HCT116 (cell line): ENCODE results near the gene ZBTB7C. TPM values are rescaled to one million over a fixed set of nuclear protein-coding genes. Genes with fewer than 3 reads are reported as not detected.

ENCODE experiments used
- ATAC-seq: fragments of 200-7000 bp; cut with Tn5 transposase; 2 replicates; pipeline ENCODE4 v1.9.1; 2020; ENCODE audit warnings: mild to moderate bottlenecking, moderate library complexity
- BruUV-seq: library from RNA; stranded (reverse); fragments of 400-500 nt; replicated peaks from 2 replicates; lab custom pipeline; 2021; lab: Mats Ljungman, UMichigan
- CTCF ChIA-PET: fragments of 300-600 bp; sonication (Branson Sonifier 250); formaldehyde crosslinking; loops from one replicate; lab custom pipeline; 2021; ENCODE audit warnings: antibody characterized with exemption; lab: Charles Lee
- POLR2A ChIA-PET: fragments of 300-600, 350-600 bp; sonication (Branson Sonifier 250); formaldehyde crosslinking; loops from one replicate; lab custom pipeline; 2021; ENCODE audit warnings: antibody characterized with exemption; lab: Charles Lee
- RAD21 ChIA-PET, 2 experiments: fragments of 300-600 bp; sonication (Branson Sonifier 250); formaldehyde crosslinking; loops; one replicate each; lab custom pipeline; 2023; ENCODE audit warnings: low total read pairs in 2 of 2; ENCODE audit not compliant: uncharacterized antibody in 2 of 2, unreplicated experiment in 2 of 2, low non-redundant PET in 1 of 2; lab: Charles Lee
- DNase-seq: peaks from one replicate; pipeline ENCODE4 v3.0.0-alpha.2; 2010; ENCODE audit warnings: low read depth, low spot score
- H2AFZ ChIP-seq: fragments of 200-600 bp; shearing (Covaris generic), sonication (generic); 2 replicates; pipeline ENCODE4 v1.6.1; 2017; ENCODE audit warnings: low read depth, mixed run types, mixed read lengths, antibody characterized with exemption, low read length; ENCODE audit not compliant: poor library complexity, severe bottlenecking
- H3K27ac ChIP-seq: 2 replicates; pipeline ENCODE4 v1.5.1; 2012; ENCODE audit warnings: low read depth, low read length
- H3K27me3 ChIP-seq: fragments of 200-600 bp; sonication (generic); 2 replicates; pipeline ENCODE4 v1.6.1; 2016; ENCODE audit warnings: mixed run types, low read length, mixed read lengths; ENCODE audit not compliant: insufficient read depth
- H3K36me3 ChIP-seq, 2 experiments: fragments of 200-500 bp in 1 of 2; fragments of 200-600 bp in 1 of 2; sonication (Bioruptor generic) in 1 of 2; sonication (generic) in 1 of 2; 2 replicates each; pipeline versions ENCODE4 v1.5.1 to v1.6.1; 2014 to 2016; ENCODE audit warnings: low read length in 2 of 2, inconsistent platforms in 1 of 2, mixed read lengths in 1 of 2, mixed run types in 1 of 2; ENCODE audit not compliant: insufficient read depth in 2 of 2, control insufficient read depth in 1 of 2
- H3K4me1 ChIP-seq, 2 experiments: fragments of 200-600 bp in 1 of 2; sonication (generic) in 1 of 2; 2 replicates each; pipeline versions ENCODE4 v1.5.1 to v1.6.1; 2012 to 2017; ENCODE audit warnings: low read length in 2 of 2, inconsistent platforms in 1 of 2, mild to moderate bottlenecking in 1 of 2, mixed read lengths in 1 of 2, mixed run types in 1 of 2, moderate library complexity in 1 of 2; ENCODE audit not compliant: insufficient read depth in 2 of 2, control insufficient read depth in 1 of 2
- H3K4me2 ChIP-seq: fragments of 200-600 bp; sonication (generic); 2 replicates; pipeline ENCODE4 v1.6.1; 2017; ENCODE audit warnings: mixed run types, low read length, mixed read lengths
- H3K4me3 ChIP-seq, 2 experiments: fragments of 200-600 bp in 1 of 2; sonication (generic) in 1 of 2; replicated peaks in 1 of 2; 2 replicates each; pipeline ENCODE4 v1.5.1; 2011 to 2016; ENCODE audit warnings: low read length in 2 of 2, control low read depth in 1 of 2, low read depth in 1 of 2, mild to moderate bottlenecking in 1 of 2, mixed read lengths in 1 of 2, mixed run types in 1 of 2
- H3K79me2 ChIP-seq: fragments of 200-600 bp; sonication (generic); 2 replicates; pipeline ENCODE4 v1.6.1; 2017; ENCODE audit warnings: mild to moderate bottlenecking, mixed run types, low read length, moderate library complexity, mixed read lengths; ENCODE audit not compliant: insufficient read depth
- H3K9ac ChIP-seq: fragments of 200-600 bp; sonication (generic); 2 replicates; pipeline ENCODE4 v1.6.1; 2016; ENCODE audit warnings: low read length, mixed read lengths
- H3K9me2 ChIP-seq: fragments of 200-600 bp; sonication (generic), shearing (Covaris generic); 2 replicates; pipeline ENCODE4 v1.6.1; 2017; ENCODE audit warnings: mixed run types, mild to moderate bottlenecking, moderate library complexity; ENCODE audit not compliant: insufficient read depth
- H3K9me3 ChIP-seq, 2 experiments: fragments of 200-500 bp in 1 of 2; fragments of 200-600 bp in 1 of 2; sonication (Bioruptor generic) in 1 of 2; sonication (generic) in 1 of 2; 2 replicates each; pipeline ENCODE4 v1.6.1; 2014 to 2017; ENCODE audit warnings: low read length in 2 of 2, mixed read lengths in 2 of 2, inconsistent platforms in 1 of 2, low read depth in 1 of 2, mild to moderate bottlenecking in 1 of 2, mixed run types in 1 of 2, moderate library complexity in 1 of 2; ENCODE audit not compliant: control insufficient read depth in 1 of 2, insufficient read depth in 1 of 2
- H4K20me1 ChIP-seq: fragments of 200-600 bp; sonication (generic), shearing (Covaris generic); 2 replicates; pipeline ENCODE4 v1.6.1; 2017; ENCODE audit warnings: mixed run types, mild to moderate bottlenecking, moderate library complexity; ENCODE audit not compliant: insufficient read depth
- CEBPB ChIP-seq: IDR thresholded peaks from 2 replicates; pipeline ENCODE4 v1.6.1; 2012; ENCODE audit warnings: low read depth
- ELF1 ChIP-seq: IDR thresholded peaks from 2 replicates; pipeline ENCODE4 v1.6.1; 2012; ENCODE audit warnings: low read depth, borderline replicate concordance
- FOSL1 ChIP-seq: IDR thresholded peaks from 2 replicates; pipeline ENCODE4 v1.6.1; 2012; ENCODE audit warnings: low read depth
- JUND ChIP-seq: IDR thresholded peaks from 2 replicates; pipeline ENCODE4 v1.6.1; 2012
- POLR2AphosphoS5 ChIP-seq: IDR thresholded peaks from 2 replicates; pipeline ENCODE4 v1.6.1; 2011; ENCODE audit warnings: mild to moderate bottlenecking, low read depth, low read length, moderate library complexity
- RAD21 ChIP-seq: IDR thresholded peaks from 2 replicates; pipeline ENCODE4 v1.6.1; 2012; ENCODE audit warnings: low read depth, mild to moderate bottlenecking
- SIN3A ChIP-seq: IDR thresholded peaks from 2 replicates; pipeline ENCODE4 v1.6.1; 2012; ENCODE audit warnings: low read depth
- SRF ChIP-seq: IDR thresholded peaks from 2 replicates; pipeline ENCODE4 v1.6.1; 2012; ENCODE audit warnings: low read depth
- ZFX ChIP-seq: fragments of 450-650 bp; IDR thresholded peaks from 2 replicates; pipeline ENCODE4 v1.6.1; 2017
- ZNF274 ChIP-seq: fragments of 200-500 bp; sonication (Bioruptor generic); IDR thresholded peaks from 2 replicates; pipeline ENCODE4 v1.6.1; 2014; ENCODE audit warnings: mild to moderate bottlenecking, low read depth, low read length, inconsistent platforms
- intact Hi-C: fragments of 100-400 bp; cut with micrococcal nuclease; formaldehyde crosslinking; loops from 2 replicates; pipeline ENCODE4 v1.10.0; 2022
- total RNA-seq: library from RNA; stranded (reverse); gene quantifications from one replicate; pipeline ENCODE4 v1.2.1, GENCODE V29; 2021; ENCODE audit not compliant: unreplicated experiment
- TF ChIP-seq, protein P1 (sequence below): IDR thresholded peaks from 2 replicates; pipeline ENCODE4 v1.6.1; 2012; ENCODE audit warnings: low read depth
- TF ChIP-seq, protein P2 (sequence below): IDR thresholded peaks from 2 replicates; pipeline ENCODE4 v1.6.1; 2012
- TF ChIP-seq, protein P3 (sequence below): IDR thresholded peaks from 2 replicates; pipeline ENCODE4 v1.6.1; 2011; ENCODE audit warnings: mild to moderate bottlenecking, low read length, moderate library complexity; ENCODE audit not compliant: insufficient replicate concordance; ENCODE audit errors: extremely low read depth
- TF ChIP-seq, protein P4 (sequence below), 3 experiments: fragments of 200-600 bp in 1 of 3; sonication (generic) in 1 of 3; IDR thresholded peaks in 2 of 3; conservative IDR thresholded peaks in 1 of 3; 2 replicates each; pipeline ENCODE4 v1.5.1; 2012 to 2017; ENCODE audit warnings: low read depth in 2 of 3, low read length in 2 of 3, antibody characterized with exemption in 1 of 3, borderline replicate concordance in 1 of 3, control low read depth in 1 of 3, mild to moderate bottlenecking in 1 of 3, mixed read lengths in 1 of 3, mixed run types in 1 of 3, moderate library complexity in 1 of 3; ENCODE audit not compliant: insufficient read depth in 1 of 3
- TF ChIP-seq, protein P5 (sequence below): IDR thresholded peaks from 2 replicates; pipeline ENCODE4 v1.6.1; 2012

ZBTB7C gene
- total RNA-seq, 1 experiment from 2014 or later: 0.37 TPM

GRCh38 chr18:48230467-48231113, 178.6 kb downstream of the ZBTB7C start (continued):
- TF ChIP-seq, protein P1, sequence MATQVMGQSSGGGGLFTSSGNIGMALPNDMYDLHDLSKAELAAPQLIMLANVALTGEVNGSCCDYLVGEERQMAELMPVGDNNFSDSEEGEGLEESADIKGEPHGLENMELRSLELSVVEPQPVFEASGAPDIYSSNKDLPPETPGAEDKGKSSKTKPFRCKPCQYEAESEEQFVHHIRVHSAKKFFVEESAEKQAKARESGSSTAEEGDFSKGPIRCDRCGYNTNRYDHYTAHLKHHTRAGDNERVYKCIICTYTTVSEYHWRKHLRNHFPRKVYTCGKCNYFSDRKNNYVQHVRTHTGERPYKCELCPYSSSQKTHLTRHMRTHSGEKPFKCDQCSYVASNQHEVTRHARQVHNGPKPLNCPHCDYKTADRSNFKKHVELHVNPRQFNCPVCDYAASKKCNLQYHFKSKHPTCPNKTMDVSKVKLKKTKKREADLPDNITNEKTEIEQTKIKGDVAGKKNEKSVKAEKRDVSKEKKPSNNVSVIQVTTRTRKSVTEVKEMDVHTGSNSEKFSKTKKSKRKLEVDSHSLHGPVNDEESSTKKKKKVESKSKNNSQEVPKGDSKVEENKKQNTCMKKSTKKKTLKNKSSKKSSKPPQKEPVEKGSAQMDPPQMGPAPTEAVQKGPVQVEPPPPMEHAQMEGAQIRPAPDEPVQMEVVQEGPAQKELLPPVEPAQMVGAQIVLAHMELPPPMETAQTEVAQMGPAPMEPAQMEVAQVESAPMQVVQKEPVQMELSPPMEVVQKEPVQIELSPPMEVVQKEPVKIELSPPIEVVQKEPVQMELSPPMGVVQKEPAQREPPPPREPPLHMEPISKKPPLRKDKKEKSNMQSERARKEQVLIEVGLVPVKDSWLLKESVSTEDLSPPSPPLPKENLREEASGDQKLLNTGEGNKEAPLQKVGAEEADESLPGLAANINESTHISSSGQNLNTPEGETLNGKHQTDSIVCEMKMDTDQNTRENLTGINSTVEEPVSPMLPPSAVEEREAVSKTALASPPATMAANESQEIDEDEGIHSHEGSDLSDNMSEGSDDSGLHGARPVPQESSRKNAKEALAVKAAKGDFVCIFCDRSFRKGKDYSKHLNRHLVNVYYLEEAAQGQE: no peak
- TF ChIP-seq ZNF274 (no peak), JUND (no peak), POLR2AphosphoS5 (no peak), CEBPB (no peak), ZFX (no peak), RAD21 (peak; percentile 86), ELF1 (no peak)
- TF ChIP-seq, protein P2, sequence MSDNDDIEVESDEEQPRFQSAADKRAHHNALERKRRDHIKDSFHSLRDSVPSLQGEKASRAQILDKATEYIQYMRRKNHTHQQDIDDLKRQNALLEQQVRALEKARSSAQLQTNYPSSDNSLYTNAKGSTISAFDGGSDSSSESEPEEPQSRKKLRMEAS: no peak

DNA sequence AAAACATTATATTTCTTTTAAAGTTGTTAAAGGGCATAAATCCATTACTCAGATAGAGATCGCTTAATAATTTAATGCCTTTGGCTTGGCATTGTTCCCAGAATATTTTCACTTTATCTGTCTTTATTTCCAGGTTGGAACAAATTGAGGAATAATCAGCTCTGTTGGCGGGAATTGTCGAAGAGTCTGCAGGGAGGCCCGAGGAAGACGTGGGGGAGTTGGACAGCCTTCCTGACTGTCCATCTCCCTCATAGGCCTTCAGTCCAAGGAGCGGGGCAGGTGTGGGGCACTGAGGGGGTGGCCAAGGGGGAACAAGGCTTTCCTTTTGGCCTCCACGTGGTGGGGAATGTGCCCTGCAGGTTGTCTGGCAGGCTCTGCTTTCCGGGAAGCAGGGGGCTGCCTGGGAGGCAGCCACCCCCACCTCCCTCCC, 179.6 kb downstream of the ZBTB7C start:
- ATAC-seq: peak; percentile 31
- Histone ChIP-seq H3K36me3 (no peaks in the 10 kb centered on the region), H2AFZ (no peak overlapping the region), H3K9me2 (no peaks in the 10 kb centered on the region), H3K4me3 (no peak overlapping the region), H3K4me1 (peaks cover 0 to 5% of the 10 kb centered on the region in 2 experiments; a peak in 2 of 4 replicates), H3K27ac (no peak overlapping the region)
- no peak for DNase-seq
- intact Hi-C loops: no loop called here
- CTCF ChIA-PET: interaction anchor here (0.8 to 4.1 kb wide), 5 partner anchors 10 to 246 kb away, joined by 3 to 47 read pairs (median 4); no protein-coding TSS in a partner anchor
- BruUV-seq: no TSS peak
- TF ChIP-seq SRF: no peak
- TF ChIP-seq FOSL1: no peak
- TF ChIP-seq POLR2AphosphoS5: no peak
- TF ChIP-seq SIN3A: no peak
- TF ChIP-seq, protein P3, sequence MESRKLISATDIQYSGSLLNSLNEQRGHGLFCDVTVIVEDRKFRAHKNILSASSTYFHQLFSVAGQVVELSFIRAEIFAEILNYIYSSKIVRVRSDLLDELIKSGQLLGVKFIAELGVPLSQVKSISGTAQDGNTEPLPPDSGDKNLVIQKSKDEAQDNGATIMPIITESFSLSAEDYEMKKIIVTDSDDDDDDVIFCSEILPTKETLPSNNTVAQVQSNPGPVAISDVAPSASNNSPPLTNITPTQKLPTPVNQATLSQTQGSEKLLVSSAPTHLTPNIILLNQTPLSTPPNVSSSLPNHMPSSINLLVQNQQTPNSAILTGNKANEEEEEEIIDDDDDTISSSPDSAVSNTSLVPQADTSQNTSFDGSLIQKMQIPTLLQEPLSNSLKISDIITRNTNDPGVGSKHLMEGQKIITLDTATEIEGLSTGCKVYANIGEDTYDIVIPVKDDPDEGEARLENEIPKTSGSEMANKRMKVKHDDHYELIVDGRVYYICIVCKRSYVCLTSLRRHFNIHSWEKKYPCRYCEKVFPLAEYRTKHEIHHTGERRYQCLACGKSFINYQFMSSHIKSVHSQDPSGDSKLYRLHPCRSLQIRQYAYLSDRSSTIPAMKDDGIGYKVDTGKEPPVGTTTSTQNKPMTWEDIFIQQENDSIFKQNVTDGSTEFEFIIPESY: no peak
- TF ChIP-seq, protein P4, sequence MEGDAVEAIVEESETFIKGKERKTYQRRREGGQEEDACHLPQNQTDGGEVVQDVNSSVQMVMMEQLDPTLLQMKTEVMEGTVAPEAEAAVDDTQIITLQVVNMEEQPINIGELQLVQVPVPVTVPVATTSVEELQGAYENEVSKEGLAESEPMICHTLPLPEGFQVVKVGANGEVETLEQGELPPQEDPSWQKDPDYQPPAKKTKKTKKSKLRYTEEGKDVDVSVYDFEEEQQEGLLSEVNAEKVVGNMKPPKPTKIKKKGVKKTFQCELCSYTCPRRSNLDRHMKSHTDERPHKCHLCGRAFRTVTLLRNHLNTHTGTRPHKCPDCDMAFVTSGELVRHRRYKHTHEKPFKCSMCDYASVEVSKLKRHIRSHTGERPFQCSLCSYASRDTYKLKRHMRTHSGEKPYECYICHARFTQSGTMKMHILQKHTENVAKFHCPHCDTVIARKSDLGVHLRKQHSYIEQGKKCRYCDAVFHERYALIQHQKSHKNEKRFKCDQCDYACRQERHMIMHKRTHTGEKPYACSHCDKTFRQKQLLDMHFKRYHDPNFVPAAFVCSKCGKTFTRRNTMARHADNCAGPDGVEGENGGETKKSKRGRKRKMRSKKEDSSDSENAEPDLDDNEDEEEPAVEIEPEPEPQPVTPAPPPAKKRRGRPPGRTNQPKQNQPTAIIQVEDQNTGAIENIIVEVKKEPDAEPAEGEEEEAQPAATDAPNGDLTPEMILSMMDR (IDR thresholded peaks at IDR 0.05 in 2 of 3, conservative IDR thresholded peaks at IDR 0.05 in 1 of 3; ENCODE audit: borderline replicate concordance in 1 of 3, insufficient read depth in 1 of 3, low read depth in 2 of 3, low read length in 2 of 3): no peak
- TF ChIP-seq, protein P5, sequence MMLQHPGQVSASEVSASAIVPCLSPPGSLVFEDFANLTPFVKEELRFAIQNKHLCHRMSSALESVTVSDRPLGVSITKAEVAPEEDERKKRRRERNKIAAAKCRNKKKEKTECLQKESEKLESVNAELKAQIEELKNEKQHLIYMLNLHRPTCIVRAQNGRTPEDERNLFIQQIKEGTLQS: no peak
- TF ChIP-seq RAD21: no peak
- TF ChIP-seq JUND: no peak
- TF ChIP-seq, all 23 proteins: peak for 0
- no peaks in the 10 kb centered on the region for H4K20me1 ChIP-seq
- no peaks in the 10 kb centered on the region for H3K79me2 ChIP-seq
- H3K9ac ChIP-seq: no peak overlapping the region
- no peak overlapping the region for H3K4me2 ChIP-seq
- no peaks in the 10 kb centered on the region for H3K9me3 ChIP-seq
- ChIA-PET POLR2A (no interaction called here), RAD21 (interaction anchor here in 1 of 2 experiments (1.8 kb wide), 1 partner anchor 199 kb away, joined by 4 read pairs; no protein-coding TSS in a partner anchor)
- H3K27me3 ChIP-seq: no peaks in the 10 kb centered on the region
